ENCODE data around the gene LAD1. TPM values are rescaled to one million over a fixed set of nuclear protein-coding genes. Genes with fewer than 3 reads are reported as not detected.

LAD1 gene
- total and polyA plus RNA-seq, 2 of the 4 experiments (the other 2 are of a cell fraction), result under 0.01 to 0.07 TPM

DNA sequence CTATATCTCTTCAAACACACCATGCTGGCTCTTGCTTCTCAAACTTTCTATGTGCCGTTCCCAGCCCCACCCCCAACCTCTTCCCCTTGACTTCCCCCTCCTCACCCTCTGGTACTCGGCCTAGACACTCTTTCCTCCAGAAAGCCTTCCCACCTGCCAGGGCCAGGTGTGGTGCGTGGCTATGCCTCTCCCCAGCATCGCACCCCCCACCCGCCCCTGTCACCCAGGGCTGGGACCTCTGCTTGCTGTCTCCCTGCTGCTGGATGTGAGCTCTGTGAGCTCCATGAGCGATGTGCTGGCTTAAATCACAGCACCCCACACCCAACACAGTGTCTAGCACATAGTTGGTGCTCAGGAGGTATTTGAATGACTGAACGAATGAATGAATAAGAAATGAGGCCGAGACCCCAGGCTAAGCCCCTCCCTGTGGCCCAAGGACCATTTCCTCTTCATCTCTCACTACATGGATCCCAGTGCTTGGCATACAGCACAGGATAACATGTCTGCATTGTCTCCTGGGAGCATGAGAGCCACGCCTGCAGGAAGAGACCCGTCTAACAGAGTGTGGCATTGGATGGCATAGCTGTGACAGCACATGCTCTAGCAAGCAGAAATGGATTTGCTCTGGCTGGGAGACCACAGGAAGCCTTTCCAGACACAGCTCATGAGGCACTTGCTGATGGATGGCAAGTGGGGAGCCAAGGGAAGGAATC is 41.3 kb downstream of the LAD1 start:
- ATAC-seq (ENCODE audit: low read depth) (no peak), DNase-seq (no peak)
- in situ Hi-C loops (cut with MboI; ENCODE audit: low sequenced_read_pairs), result no loop called here
- Histone ChIP-seq H3K4me3 (ENCODE audit: insufficient read depth, low read depth, low read length) (no peak overlapping the region), H2AK9ac (replicated peaks; ENCODE audit: low read depth, low read length, poor library complexity) (peak overlapping the region; percentile 42), H3K79me1 (ENCODE audit: low read depth in 1 of 2, low read length in 2 of 2) (no peaks in the 10 kb centered on the region), H3K36me3 (ENCODE audit: control insufficient read depth, insufficient read depth, low read length) (no peaks in the 10 kb centered on the region), H2BK15ac (ENCODE audit: low read depth, low read length) (no peak overlapping the region), H3K4ac (ENCODE audit: low read depth, low read length) (no peak overlapping the region), H3K9ac (ENCODE audit: low read depth, low read length) (no peak overlapping the region), H3K23ac (ENCODE audit: low read depth, low read length) (no peak overlapping the region), H2BK5ac (ENCODE audit: low read depth, low read length, poor library complexity, severe bottlenecking) (no peak overlapping the region), H3K18ac (ENCODE audit: low read depth, low read length) (no peak overlapping the region), H3K4me2 (ENCODE audit: low read depth, low read length) (no peak overlapping the region), H2AK5ac (ENCODE audit: low read depth, low read length) (no peak overlapping the region), H2AFZ (replicated peaks; ENCODE audit: low read length, poor library complexity) (no peak overlapping the region), H4K91ac (ENCODE audit: insufficient read depth, low read depth, low read length) (no peak overlapping the region), H3K9me3 (ENCODE audit: control insufficient read depth, insufficient read depth, low read length) (no peaks in the 10 kb centered on the region), H3K27ac (ENCODE audit: insufficient read depth, low read length) (no peak overlapping the region), H4K5ac (ENCODE audit: low read depth, low read length) (no peak overlapping the region), H4K20me1 (ENCODE audit: insufficient read depth, low read length) (no peaks in the 10 kb centered on the region; the same call in 1 of the 2 replicates), H3K14ac (replicated peaks; ENCODE audit: low read depth, low read length) (no peak overlapping the region), H3K4me1 (ENCODE audit: control insufficient read depth, insufficient read depth, low read length) (no peaks in the 10 kb centered on the region), H3K56ac (ENCODE audit: extremely low read depth, insufficient read depth, low read length) (no peak overlapping the region), H4K8ac (ENCODE audit: low read depth in 2 of 2, low read length in 2 of 2) (no peak overlapping the region), H2BK120ac (ENCODE audit: low read depth, low read length) (no peak overlapping the region), H3K27me3 (ENCODE audit: control insufficient read depth, insufficient read depth, low read length) (peaks cover 76% of the 10 kb centered on the region), H3K9me1 (ENCODE audit: insufficient read depth, low read length) (no peaks in the 10 kb centered on the region), H2BK20ac (ENCODE audit: low read depth, low read length) (no peak overlapping the region)
- intact Hi-C loops (cut with micrococcal nuclease), result no loop called here
- CTCF ChIA-PET, result no interaction called here
- TF ChIP-seq FOS (IDR thresholded peaks at IDR 0.05; ENCODE audit: low read depth, low read length), result no peak
- TF ChIP-seq, protein P1, sequence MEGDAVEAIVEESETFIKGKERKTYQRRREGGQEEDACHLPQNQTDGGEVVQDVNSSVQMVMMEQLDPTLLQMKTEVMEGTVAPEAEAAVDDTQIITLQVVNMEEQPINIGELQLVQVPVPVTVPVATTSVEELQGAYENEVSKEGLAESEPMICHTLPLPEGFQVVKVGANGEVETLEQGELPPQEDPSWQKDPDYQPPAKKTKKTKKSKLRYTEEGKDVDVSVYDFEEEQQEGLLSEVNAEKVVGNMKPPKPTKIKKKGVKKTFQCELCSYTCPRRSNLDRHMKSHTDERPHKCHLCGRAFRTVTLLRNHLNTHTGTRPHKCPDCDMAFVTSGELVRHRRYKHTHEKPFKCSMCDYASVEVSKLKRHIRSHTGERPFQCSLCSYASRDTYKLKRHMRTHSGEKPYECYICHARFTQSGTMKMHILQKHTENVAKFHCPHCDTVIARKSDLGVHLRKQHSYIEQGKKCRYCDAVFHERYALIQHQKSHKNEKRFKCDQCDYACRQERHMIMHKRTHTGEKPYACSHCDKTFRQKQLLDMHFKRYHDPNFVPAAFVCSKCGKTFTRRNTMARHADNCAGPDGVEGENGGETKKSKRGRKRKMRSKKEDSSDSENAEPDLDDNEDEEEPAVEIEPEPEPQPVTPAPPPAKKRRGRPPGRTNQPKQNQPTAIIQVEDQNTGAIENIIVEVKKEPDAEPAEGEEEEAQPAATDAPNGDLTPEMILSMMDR (conservative IDR thresholded peaks at IDR 0.05; ENCODE audit: low read depth, low read length), result no peak
- no peak for TF ChIP-seq MXI1 (IDR thresholded peaks at IDR 0.05; ENCODE audit: borderline replicate concordance, low read depth, low read length)
- no peak for TF ChIP-seq NFE2L2 (IDR thresholded peaks at IDR 0.05; ENCODE audit: low read depth, low read length)
- no peak for TF ChIP-seq BHLHE40 (IDR thresholded peaks at IDR 0.05; ENCODE audit: low read depth, low read length)
- no peak for TF ChIP-seq CEBPB (IDR thresholded peaks at IDR 0.05; ENCODE audit: low read depth, low read length)
- TF ChIP-seq RAD21 (IDR thresholded peaks at IDR 0.05; ENCODE audit: low read length), result no peak
- POLR2A ChIA-PET (ENCODE audit: unreplicated experiment), result no interaction called here
- dilution Hi-C loops (cut with HindIII; ENCODE audit: low sequenced_read_pairs, unreplicated experiment), result no loop called here
- WGBS, 2 experiments (ENCODE audit: extremely low coverage in 2 of 2, insufficient read length in 1 of 2), result 27% methylated on average over 2 of the region's 10 CpGs; no CpG with 5 or more reads in 1 of the 2 experiments
- no TSS peak for BruUV-seq (replicated peaks)
